Aorta (tissue), 5 donors: ENCODE results near the gene CST8. TPM values are rescaled to one million over a fixed set of nuclear protein-coding genes. Genes with fewer than 3 reads are reported as not detected.

Source experiments
- ATAC-seq: fragments of 200-7000 bp; cut with Tn5 transposase; one replicate; pipeline ENCODE4 v1.9.1; 2022; ENCODE audit warnings: moderate library complexity; ENCODE audit not compliant: low FRiP score
- DNase-seq, 2 donors: peaks; one replicate each; pipeline ENCODE4 v3.0.0-alpha.2; 2020
- H3K27ac ChIP-seq, 2 donors: one replicate each; pipeline ENCODE4 v1.5.1; 2013; ENCODE audit warnings: low read length in 2 of 2, mild to moderate bottlenecking in 2 of 2, moderate library complexity in 2 of 2, control low read depth in 1 of 2, inconsistent platforms in 1 of 2, low read depth in 1 of 2
- H3K27me3 ChIP-seq, 2 donors: one replicate each; pipeline ENCODE4 v1.6.1; 2013; ENCODE audit warnings: control low read depth in 1 of 2, low read length in 1 of 2, mild to moderate bottlenecking in 1 of 2, moderate library complexity in 1 of 2; ENCODE audit not compliant: insufficient read depth in 2 of 2, control insufficient read depth in 1 of 2
- H3K36me3 ChIP-seq, 2 donors: one replicate each; pipeline ENCODE4 v1.6.1; 2013; ENCODE audit warnings: control low read depth in 1 of 2, low read length in 1 of 2, mild to moderate bottlenecking in 1 of 2; ENCODE audit not compliant: insufficient read depth in 2 of 2, control insufficient read depth in 1 of 2
- H3K4me1 ChIP-seq, 2 donors: one replicate each; pipeline ENCODE4 v1.6.1; 2013; ENCODE audit warnings: low read length in 2 of 2, control low read depth in 1 of 2, mild to moderate bottlenecking in 1 of 2, moderate library complexity in 1 of 2; ENCODE audit not compliant: insufficient read depth in 2 of 2, control insufficient read depth in 1 of 2
- H3K4me3 ChIP-seq, 2 donors: one replicate each; pipeline ENCODE4 v1.5.1; 2013; ENCODE audit warnings: low read length in 2 of 2, control low read depth in 1 of 2, mild to moderate bottlenecking in 1 of 2
- H3K9me3 ChIP-seq: one replicate; pipeline ENCODE4 v1.6.1; 2013; ENCODE audit warnings: mild to moderate bottlenecking, low read length; ENCODE audit not compliant: control insufficient read depth
- WGBS, 2 donors: extraction: QIAGEN DNeasy Blood & Tissue Kit; methylation state at CpG; one replicate each; pipeline ENCODE4 v1.1.7; 2013; 5-methylcytosine and 5-hydroxymethylcytosine counted together
- intact Hi-C, 2 donors: fragments of 100-400 bp; cut with DNase I; formaldehyde crosslinking; loops; one replicate each; pipeline versions ENCODE4 v1.14.2 to v1.15.0; 2022
- polyA plus RNA-seq, 2 donors: library from polyadenylated mRNA; stranded (reverse); fragments of 200-250 nt; gene quantifications; one replicate each; pipeline ENCODE4 v1.2.3, GENCODE V29; 2013
- total RNA-seq, 2 donors: library from RNA; stranded (reverse); fragmentation: NEBNext Ultra II Directional; extraction: Animal tissue kit (Norgen Biotek cat#: 25700); gene quantifications; one replicate each; pipeline ENCODE4 v1.2.1, GENCODE V29; 2021
- donor health status: healthy with polysubstance abuse.
- donor health status: Bipolar disorder and iron deficiency.
- donor health status: DM: no; HTN: no; CAD: no.
- donor health status: DM: no; HTN: no; CAD: no.
- donor health status: DM: yes; HTN: yes; CAD: no.

CST8 gene
- total and polyA plus RNA-seq, 4 donors, result not detected

GRCh38 chr20:23536328-23536974 lies 45.5 kb downstream of the CST8 start:
- H3K27me3 ChIP-seq, result no peaks in the 10 kb centered on the region
- 72 to 79% methylated on average over 2 of the region's 2 CpGs for WGBS, 2 donors
- DNase-seq, result no peak
- H3K4me3 ChIP-seq, result no peak overlapping the region
- no peaks in the 10 kb centered on the region for H3K36me3 ChIP-seq
- no peak for ATAC-seq
- intact Hi-C loops, result no loop called here
- no peak overlapping the region for H3K27ac ChIP-seq
- peaks cover 5% of the 10 kb centered on the region for H3K9me3 ChIP-seq
- no peaks in the 10 kb centered on the region for H3K4me1 ChIP-seq

- 66 to 69% methylated on average over 3 of the region's 3 CpGs for WGBS, 2 donors
- H3K4me1 ChIP-seq, result no peaks in the 10 kb centered on the region
- intact Hi-C loops, result no loop called here
- no peak for ATAC-seq
- H3K27me3 ChIP-seq, result no peaks in the 10 kb centered on the region
- H3K9me3 ChIP-seq, result peaks cover 5% of the 10 kb centered on the region
- no peak overlapping the region for H3K27ac ChIP-seq
- no peak for DNase-seq
- no peaks in the 10 kb centered on the region for H3K36me3 ChIP-seq
- no peak overlapping the region for H3K4me3 ChIP-seq
Measured at GRCh38 chr20:23537030-23537429, 46.1 kb downstream of the CST8 start.

DNA sequence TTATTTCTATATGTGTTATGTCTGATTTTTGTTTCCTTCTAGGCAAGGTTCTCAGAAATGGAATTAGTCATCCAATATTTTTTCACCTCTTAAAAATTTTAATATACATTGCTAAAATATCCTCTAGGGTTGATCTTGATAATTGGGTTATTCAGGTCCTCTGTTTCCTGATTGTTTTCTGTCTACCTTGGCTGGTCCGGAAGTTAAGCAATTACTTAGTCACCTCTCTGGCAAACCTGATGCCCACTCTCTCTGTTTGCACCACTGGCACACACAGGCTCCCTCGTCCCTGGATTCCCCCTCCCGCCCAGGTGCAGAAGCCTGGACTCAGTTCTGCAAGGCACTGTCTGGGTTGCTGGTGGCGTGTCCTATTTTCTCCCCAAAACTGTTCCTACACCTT lies 49.7 kb downstream of the CST8 start:
- intact Hi-C loops, result no loop called here
- Histone ChIP-seq H3K27me3 (no peaks in the 10 kb centered on the region), H3K4me3 (no peak overlapping the region), H3K27ac (no peak overlapping the region), H3K9me3 (peaks cover 5% of the 10 kb centered on the region), H3K36me3 (no peaks in the 10 kb centered on the region), H3K4me1 (no peaks in the 10 kb centered on the region)
- ATAC-seq (no peak), DNase-seq (no peak)
- WGBS, 2 donors, result 79% methylated on average over 4 of the region's 4 CpGs

GRCh38 chr20:23541330-23541729 lies 50.4 kb downstream of the CST8 start:
- no peak for ATAC-seq
- Histone ChIP-seq H3K4me1 (no peaks in the 10 kb centered on the region), H3K36me3 (no peaks in the 10 kb centered on the region), H3K9me3 (peaks cover 5% of the 10 kb centered on the region), H3K27me3 (no peaks in the 10 kb centered on the region), H3K27ac (no peak overlapping the region), H3K4me3 (no peak overlapping the region)
- no peak for DNase-seq
- WGBS, 2 donors, result 52 to 58% methylated on average over 1 of the region's 1 CpG
- intact Hi-C loops, result no loop called here

DNA sequence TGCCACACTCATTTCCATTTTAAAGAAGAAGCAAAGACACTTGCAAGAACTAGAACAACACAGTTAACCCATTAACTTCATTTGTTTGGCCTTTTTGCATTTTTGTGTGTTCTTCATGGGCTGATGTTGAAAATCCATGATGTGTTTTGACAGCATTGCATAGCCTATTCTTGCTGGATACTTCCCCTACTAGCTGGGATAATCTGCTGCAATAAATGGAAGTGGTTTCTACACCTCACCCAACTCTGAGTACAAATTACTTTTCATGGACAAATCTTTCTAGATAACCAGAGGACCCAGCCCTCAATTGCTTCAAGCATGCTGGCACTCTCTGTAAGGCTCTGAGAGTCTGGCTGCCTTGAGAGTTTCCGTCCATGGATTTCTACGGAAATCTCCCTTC lies 50.9 kb downstream of the CST8 start:
- intact Hi-C loops, result no loop called here
- H3K4me1 ChIP-seq, result no peaks in the 10 kb centered on the region
- WGBS, 2 donors, result 69 to 73% methylated on average over 2 of the region's 2 CpGs
- no peak overlapping the region for H3K4me3 ChIP-seq
- no peak overlapping the region for H3K27ac ChIP-seq
- no peak for DNase-seq
- H3K9me3 ChIP-seq, result peaks cover 5% of the 10 kb centered on the region
- H3K27me3 ChIP-seq, result no peaks in the 10 kb centered on the region
- no peak for ATAC-seq
- H3K36me3 ChIP-seq, result no peaks in the 10 kb centered on the region

GRCh38 chr20:23542801-23543200 lies 51.9 kb downstream of the CST8 start:
- DNase-seq (no peak), ATAC-seq (no peak)
- peaks cover 5% of the 10 kb centered on the region for H3K9me3 ChIP-seq
- H3K4me3 ChIP-seq, result no peak overlapping the region
- H3K27me3 ChIP-seq, result no peaks in the 10 kb centered on the region
- intact Hi-C loops, result no loop called here
- WGBS, 2 donors, result 45 to 50% methylated on average over 5 of the region's 5 CpGs
- H3K36me3 ChIP-seq, result no peaks in the 10 kb centered on the region
- no peak overlapping the region for H3K27ac ChIP-seq
- no peaks in the 10 kb centered on the region for H3K4me1 ChIP-seq

- no peak for DNase-seq
- intact Hi-C loops, result no loop called here
- WGBS, 2 donors, result 84 to 92% methylated on average over 6 of the region's 6 CpGs
Measured at GRCh38 chr20:23544133-23544532, 53.2 kb downstream of the CST8 start.

More at GRCh38 chr20:23544133-23544532, 53.2 kb downstream of the CST8 start:
- H3K27ac ChIP-seq, result no peak overlapping the region
- ATAC-seq, result no peak
- no peaks in the 10 kb centered on the region for H3K4me1 ChIP-seq
- H3K36me3 ChIP-seq, result no peaks in the 10 kb centered on the region
- H3K4me3 ChIP-seq, result no peak overlapping the region
- H3K9me3 ChIP-seq, result peaks cover 3% of the 10 kb centered on the region
- no peaks in the 10 kb centered on the region for H3K27me3 ChIP-seq

Other genes with a start within 250 kb of the CST8 start
- 10 to 100 TPM; 14.5 to 18.7 TPM for gene NXT1, start 140.3 kb upstream of the CST8 start, total RNA-seq
- gene NXT1, start 140.3 kb upstream of the CST8 start, polyA plus RNA-seq, result 10 to 100 TPM; 11.9 to 13.4 TPM
- gene GZF1, start 128.9 kb upstream of the CST8 start, total RNA-seq, result 10 to 100 TPM; 13.2 to 19.5 TPM
- gene GZF1, start 128.9 kb upstream of the CST8 start, polyA plus RNA-seq, result 1 to 10 TPM; 6.0 to 8.5 TPM
- gene NAPB, start 69.6 kb upstream of the CST8 start, total RNA-seq, result 10 to 100 TPM; 10.6 to 15.2 TPM
- gene NAPB, start 69.6 kb upstream of the CST8 start, polyA plus RNA-seq, result 1 to 10 TPM; 6.6 to 9.8 TPM
- not detected for gene CSTL1, start 51.4 kb upstream of the CST8 start, total RNA-seq
- not detected for gene CSTL1, start 51.4 kb upstream of the CST8 start, polyA plus RNA-seq
- not detected for gene CST11, start 38.2 kb upstream of the CST8 start, total RNA-seq
- not detected for gene CST11, start 38.2 kb upstream of the CST8 start, polyA plus RNA-seq
- gene CST9L, start 77.4 kb downstream of the CST8 start, total RNA-seq, result not detected
- not detected for gene CST9L, start 77.4 kb downstream of the CST8 start, polyA plus RNA-seq
- gene CST9, start 114.8 kb downstream of the CST8 start, total RNA-seq, result not detected
- not detected for gene CST9, start 114.8 kb downstream of the CST8 start, polyA plus RNA-seq
- 1,000 to 10,000 TPM in 1 of 2 donors, 100 to 1,000 TPM in 1; 837 to 1,105 TPM for gene CST3, start 146.8 kb downstream of the CST8 start, total RNA-seq
- gene CST3, start 146.8 kb downstream of the CST8 start, polyA plus RNA-seq, result 1,000 to 10,000 TPM in 1 of 2 donors, 100 to 1,000 TPM in 1; 584 to 1,561 TPM
- not detected for gene CST4, start 197.9 kb downstream of the CST8 start, total RNA-seq
- gene CST4, start 197.9 kb downstream of the CST8 start, polyA plus RNA-seq, result not detected